CD4-positive, alpha-beta memory T cell (primary cell): ENCODE results near the gene HRH3. TPM values are rescaled to one million over a fixed set of nuclear protein-coding genes. Genes with fewer than 3 reads are reported as not detected.

Experiments
- CTCF ChIA-PET: fragments of 350-600 bp; sonication (Branson Sonifier 250); formaldehyde crosslinking; loops from one replicate; lab custom pipeline; 2021; ENCODE audit warnings: inconsistent platforms; ENCODE audit not compliant: partially characterized antibody; lab: Charles Lee
- POLR2A ChIA-PET: fragments of 350-600 bp; sonication (Branson Sonifier 250); formaldehyde crosslinking; loops from one replicate; lab custom pipeline; 2021; ENCODE audit not compliant: partially characterized antibody; lab: Charles Lee
- DNase-seq, 5 donors: peaks; one replicate each; pipeline versions ENCODE4 v3.0.0 to v3.0.0-alpha.2; 2020 to 2022; ENCODE audit warnings: mixed read lengths in 1 of 5
- H3K27ac ChIP-seq: one replicate; pipeline ENCODE4 v1.7.0; 2013; ENCODE audit warnings: low read depth, low read length
- H3K27me3 ChIP-seq: 2 replicates; pipeline ENCODE4 v1.7.0; 2013; ENCODE audit warnings: mild to moderate bottlenecking, low read length, moderate library complexity; ENCODE audit not compliant: insufficient read depth
- H3K36me3 ChIP-seq: 2 replicates; pipeline ENCODE4 v1.7.0; 2013; ENCODE audit warnings: mild to moderate bottlenecking, low read length, moderate library complexity; ENCODE audit not compliant: insufficient read depth
- H3K4me1 ChIP-seq: 2 replicates; pipeline ENCODE4 v1.7.0; 2013; ENCODE audit warnings: mild to moderate bottlenecking, low read length, moderate library complexity; ENCODE audit not compliant: insufficient read depth
- H3K4me3 ChIP-seq, 2 donors: one replicate each; pipeline ENCODE4 v1.7.0; 2013; ENCODE audit warnings: low read length in 2 of 2, mild to moderate bottlenecking in 1 of 2
- H3K9me3 ChIP-seq, 2 donors: one replicate each; pipeline ENCODE4 v1.7.0; 2013; ENCODE audit warnings: low read length in 2 of 2, control low read depth in 1 of 2; ENCODE audit not compliant: control insufficient read depth in 1 of 2
- H3K27ac Mint-ChIP-seq, 7 donors: one replicate each; pipeline ENCODE4 v1.8.0; 2020 to 2021; ENCODE audit warnings: mixed read lengths in 7 of 7, mild to moderate bottlenecking in 6 of 7, inconsistent platforms in 3 of 7, moderate library complexity in 3 of 7
- H3K27me3 Mint-ChIP-seq, 2 donors: one replicate each; pipeline ENCODE4 v1.8.0; 2020 to 2021; ENCODE audit warnings: mixed read lengths in 2 of 2
- H3K36me3 Mint-ChIP-seq, 2 donors: one replicate each; pipeline ENCODE4 v1.8.0; 2020 to 2021; ENCODE audit warnings: mixed read lengths in 2 of 2, inconsistent platforms in 1 of 2, mild to moderate bottlenecking in 1 of 2
- H3K4me1 Mint-ChIP-seq, 4 donors: one replicate each; pipeline ENCODE4 v1.8.0; 2020 to 2021; ENCODE audit warnings: mixed read lengths in 4 of 4, mild to moderate bottlenecking in 1 of 4
- H3K4me3 Mint-ChIP-seq, 8 donors: one replicate each; pipeline ENCODE4 v1.8.0; 2020 to 2021; ENCODE audit warnings: mixed read lengths in 8 of 8, mild to moderate bottlenecking in 7 of 8, moderate library complexity in 6 of 8, inconsistent platforms in 3 of 8
- H3K9me3 Mint-ChIP-seq, 8 donors: one replicate each; pipeline ENCODE4 v1.8.0; 2020 to 2021; ENCODE audit warnings: mixed read lengths in 8 of 8, mild to moderate bottlenecking in 5 of 8, inconsistent platforms in 3 of 8, moderate library complexity in 1 of 8
- intact Hi-C: fragments of 100-400 bp; cut with micrococcal nuclease; formaldehyde crosslinking; loops from one replicate; pipeline ENCODE4 v1.15.1; 2023
- polyA plus RNA-seq, 2 donors: library from polyadenylated mRNA; unstranded; fragments of 300-500 nt; fragmentation: Illumina TruSeq; gene quantifications; one replicate each; pipeline ENCODE4 v1.2.3, GENCODE V29; 2021
- total RNA-seq, 2 experiments: library from RNA; stranded (reverse); gene quantifications; one replicate each; pipeline ENCODE4 v1.2.3, GENCODE V29; 2021

The HRH3 gene
- total and polyA plus RNA-seq, 4 experiments from 2014 or later: not detected

DNA sequence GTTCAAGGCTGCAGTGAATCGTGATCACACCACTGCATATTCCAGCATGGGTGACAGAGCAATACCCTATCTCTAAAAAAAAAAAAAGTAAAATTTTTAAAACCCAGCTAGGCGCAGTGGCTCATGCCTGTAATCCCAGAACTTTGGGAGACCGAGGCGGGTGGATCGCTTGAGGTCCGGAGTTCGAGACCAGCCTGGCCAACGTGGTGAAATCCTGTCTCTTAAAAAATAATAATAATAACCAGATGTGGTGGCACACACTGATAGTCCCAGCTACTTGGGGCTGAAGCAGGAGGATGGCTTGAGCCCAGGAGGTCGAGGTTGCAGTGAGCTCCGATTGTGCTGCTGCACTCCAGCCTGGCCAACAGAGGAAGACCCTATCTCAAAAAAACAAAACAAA is 23.8 kb downstream of the HRH3 start:
- H3K27ac ChIP-seq: no peak overlapping the region
- CTCF ChIA-PET: no interaction called here

GRCh38 chr20:62195736-62196135 is 24.3 kb downstream of the HRH3 start:
- Histone ChIP-seq H3K27me3 (no peaks in the 10 kb centered on the region), H3K4me3 (no peak overlapping the region), H3K27ac (no peak overlapping the region), H3K9me3 (no peaks in the 10 kb centered on the region), H3K36me3 (peaks cover 38% of the 10 kb centered on the region), H3K4me1 (no peaks in the 10 kb centered on the region)
- Mint-ChIP-seq H3K4me3 (peak overlapping the region in 1 of 8 donors; percentile 43), H3K9me3 (no peaks in the 10 kb centered on the region), H3K27ac (peak overlapping the region in 1 of 7 donors; percentile 75), H3K4me1 (no peaks in the 10 kb centered on the region), H3K27me3 (no peaks in the 10 kb centered on the region), H3K36me3 (peaks cover 30 to 45% of the 10 kb centered on the region in 2 donors)
- DNase-seq: no peak
- POLR2A ChIA-PET: no interaction called here
- CTCF ChIA-PET: no interaction called here
- intact Hi-C loops: no loop called here

More for the DNA sequence above, 23.8 kb downstream of the HRH3 start:
- no peak for DNase-seq
- H3K4me3 ChIP-seq: no peak overlapping the region
- H3K4me1 ChIP-seq: no peaks in the 10 kb centered on the region
- Mint-ChIP-seq H3K4me3 (no peak overlapping the region), H3K27ac (no peak overlapping the region), H3K9me3 (no peaks in the 10 kb centered on the region), H3K4me1 (no peaks in the 10 kb centered on the region), H3K36me3 (peaks cover 31 to 47% of the 10 kb centered on the region in 2 donors), H3K27me3 (no peaks in the 10 kb centered on the region)
- no peaks in the 10 kb centered on the region for H3K27me3 ChIP-seq
- intact Hi-C loops: no loop called here
- no peaks in the 10 kb centered on the region for H3K9me3 ChIP-seq
- POLR2A ChIA-PET: no interaction called here
- peaks cover 39% of the 10 kb centered on the region for H3K36me3 ChIP-seq

GRCh38 chr20:62195075-62195405 is 25.0 kb downstream of the HRH3 start:
- Mint-ChIP-seq H3K4me3 (no peak overlapping the region), H3K27ac (no peak overlapping the region), H3K36me3 (peaks cover 31 to 45% of the 10 kb centered on the region in 2 donors), H3K9me3 (no peaks in the 10 kb centered on the region), H3K4me1 (peaks cover 0 to 1% (median 0%) of the 10 kb centered on the region in 4 donors), H3K27me3 (no peaks in the 10 kb centered on the region)
- DNase-seq: no peak
- Histone ChIP-seq H3K4me3 (no peak overlapping the region), H3K4me1 (no peaks in the 10 kb centered on the region), H3K27me3 (no peaks in the 10 kb centered on the region), H3K36me3 (peaks cover 35% of the 10 kb centered on the region), H3K9me3 (no peaks in the 10 kb centered on the region), H3K27ac (no peak overlapping the region)
- intact Hi-C loops: no loop called here
- ChIA-PET POLR2A (no interaction called here), CTCF (no interaction called here)

- Histone ChIP-seq H3K36me3 (peaks cover 34% of the 10 kb centered on the region), H3K27me3 (no peaks in the 10 kb centered on the region), H3K4me1 (no peaks in the 10 kb centered on the region), H3K4me3 (no peak overlapping the region), H3K9me3 (no peaks in the 10 kb centered on the region), H3K27ac (no peak overlapping the region)
- peak overlapping the region in 2 of 7 donors; percentile 17 to 57 for H3K27ac Mint-ChIP-seq
- H3K27me3 Mint-ChIP-seq: no peaks in the 10 kb centered on the region
- ChIA-PET CTCF (no interaction called here), POLR2A (no interaction called here)
- H3K4me1 Mint-ChIP-seq: peaks cover 0 to 4% (median 0%) of the 10 kb centered on the region in 4 donors
- no peak overlapping the region for H3K4me3 Mint-ChIP-seq
- no peak for DNase-seq
- peaks cover 22 to 35% of the 10 kb centered on the region in 2 donors for H3K36me3 Mint-ChIP-seq
- intact Hi-C loops: no loop called here
- H3K9me3 Mint-ChIP-seq: no peaks in the 10 kb centered on the region
Measured at GRCh38 chr20:62193079-62194025, 26.7 kb downstream of the HRH3 start.

DNA sequence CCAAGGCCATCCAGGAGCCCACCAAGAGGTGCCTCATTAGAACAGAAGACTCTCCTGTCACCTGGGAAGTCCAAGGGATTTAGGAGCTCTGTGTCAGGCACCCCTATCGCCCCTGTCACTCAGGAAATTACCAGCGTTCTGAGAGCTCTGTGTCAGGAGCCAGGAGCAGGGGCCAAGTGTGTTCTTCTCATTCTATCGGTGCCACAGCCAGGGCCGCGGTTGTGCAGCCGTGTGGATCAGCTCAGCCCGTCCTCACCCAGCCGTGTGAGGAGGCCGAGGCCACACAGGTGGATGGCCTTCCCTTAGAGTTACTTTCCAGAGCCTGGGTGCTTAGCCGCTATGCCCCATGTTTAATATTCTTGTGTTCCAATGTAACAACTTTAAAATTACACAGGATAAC is 27.4 kb downstream of the HRH3 start:
- peaks cover 27% of the 10 kb centered on the region for H3K36me3 ChIP-seq
- no peak overlapping the region for H3K4me3 Mint-ChIP-seq
- DNase-seq: no peak
- peaks cover 15 to 32% of the 10 kb centered on the region in 2 donors for H3K36me3 Mint-ChIP-seq
- ChIA-PET CTCF (no interaction called here), POLR2A (no interaction called here)
- H3K27me3 ChIP-seq: no peaks in the 10 kb centered on the region
- H3K9me3 ChIP-seq: no peaks in the 10 kb centered on the region
- no peak overlapping the region for H3K27ac Mint-ChIP-seq
- intact Hi-C loops: no loop called here
- peaks cover 1 to 6% (median 2%) of the 10 kb centered on the region in 4 donors for H3K4me1 Mint-ChIP-seq
- no peaks in the 10 kb centered on the region for H3K9me3 Mint-ChIP-seq
- H3K27ac ChIP-seq: no peak overlapping the region
- H3K4me1 ChIP-seq: no peaks in the 10 kb centered on the region
- H3K27me3 Mint-ChIP-seq: no peaks in the 10 kb centered on the region
- no peak overlapping the region for H3K4me3 ChIP-seq

GRCh38 chr20:62191781-62192559 is 28.1 kb downstream of the HRH3 start:
- H3K4me3 ChIP-seq: no peak overlapping the region
- H3K27me3 Mint-ChIP-seq: no peaks in the 10 kb centered on the region
- no peaks in the 10 kb centered on the region for H3K9me3 ChIP-seq
- no peaks in the 10 kb centered on the region for H3K4me1 ChIP-seq
- H3K36me3 Mint-ChIP-seq: peaks cover 14 to 33% of the 10 kb centered on the region in 2 donors
- no peaks in the 10 kb centered on the region for H3K9me3 Mint-ChIP-seq
- ChIA-PET CTCF (no interaction called here), POLR2A (no interaction called here)
- no peaks in the 10 kb centered on the region for H3K27me3 ChIP-seq
- DNase-seq: no peak
- peaks cover 3 to 13% (median 8%) of the 10 kb centered on the region in 4 donors for H3K4me1 Mint-ChIP-seq
- H3K27ac Mint-ChIP-seq: peak overlapping the region in 1 of 7 donors; percentile 53
- intact Hi-C loops: no loop called here
- H3K4me3 Mint-ChIP-seq: no peak overlapping the region
- no peak overlapping the region for H3K27ac ChIP-seq
- H3K36me3 ChIP-seq: peaks cover 23% of the 10 kb centered on the region

- no peaks in the 10 kb centered on the region for H3K9me3 Mint-ChIP-seq
- no peak overlapping the region for H3K4me3 Mint-ChIP-seq
- ChIA-PET CTCF (no interaction called here), POLR2A (no interaction called here)
- intact Hi-C loops: no loop called here
- Histone ChIP-seq H3K4me1 (no peaks in the 10 kb centered on the region), H3K27ac (no peak overlapping the region), H3K27me3 (no peaks in the 10 kb centered on the region), H3K9me3 (no peaks in the 10 kb centered on the region), H3K36me3 (peaks cover 23% of the 10 kb centered on the region), H3K4me3 (no peak overlapping the region)
- no peak for DNase-seq
- peaks cover 7 to 21% (median 13%) of the 10 kb centered on the region in 4 donors for H3K4me1 Mint-ChIP-seq
- H3K27me3 Mint-ChIP-seq: no peaks in the 10 kb centered on the region
- no peak overlapping the region for H3K27ac Mint-ChIP-seq
- peaks cover 14 to 34% of the 10 kb centered on the region in 2 donors for H3K36me3 Mint-ChIP-seq
Measured at GRCh38 chr20:62190639-62191411, 29.3 kb downstream of the HRH3 start.
